ENCODE measurements around the gene SRMS.

Gene SRMS

GRCh38 chr20:63501818-63502670, 45.5 kb downstream of the SRMS start:
- DNase-seq (ENCODE audit: low read depth in 3 of 3), result no peak

- DNase-seq (ENCODE audit: low read depth in 3 of 3), result no peak
Measured at GRCh38 chr20:63500902-63501817, 46.4 kb downstream of the SRMS start.

GRCh38 chr20:63500151-63500901, 47.2 kb downstream of the SRMS start:
- no peak for DNase-seq (ENCODE audit: low read depth in 3 of 3)

GRCh38 chr20:63499338-63499969, 48.1 kb downstream of the SRMS start:
- DNase-seq (ENCODE audit: low read depth in 3 of 3), result no peak

GRCh38 chr20:63498960-63499337, 48.6 kb downstream of the SRMS start, which contains the start of gene EEF1A2:
Gene EEF1A2 (minus strand): TSS chr20:63499083. CDS start chr20:63497763, 1,320 bp downstream.
- no peak for DNase-seq (ENCODE audit: low read depth in 3 of 3)

GRCh38 chr20:63497946-63498935, 49.3 kb downstream of the SRMS start:
- no peak for DNase-seq (ENCODE audit: low read depth in 3 of 3)

- no peak for DNase-seq (ENCODE audit: low read depth in 3 of 3)
Measured at GRCh38 chr20:63497138-63497945, 50.2 kb downstream of the SRMS start.

GRCh38 chr20:63496596-63497120, 50.9 kb downstream of the SRMS start:
- DNase-seq (ENCODE audit: low read depth in 3 of 3), result no peak

GRCh38 chr20:63495741-63496595, 51.6 kb downstream of the SRMS start:
- DNase-seq (ENCODE audit: low read depth in 3 of 3), result peak; percentile 50 to 62 (median 60)

GRCh38 chr20:63495167-63495720, 52.3 kb downstream of the SRMS start:
- DNase-seq (ENCODE audit: low read depth in 3 of 3), result no peak

- DNase-seq (ENCODE audit: low read depth in 3 of 3), result no peak
Measured at GRCh38 chr20:63494420-63495166, 53.0 kb downstream of the SRMS start.

- no peak for DNase-seq (ENCODE audit: low read depth in 3 of 3)
Measured at GRCh38 chr20:63494084-63494419, 53.5 kb downstream of the SRMS start.

- no peak for DNase-seq (ENCODE audit: low read depth in 3 of 3)
Measured at GRCh38 chr20:63493563-63494020, 54.0 kb downstream of the SRMS start.

- DNase-seq (ENCODE audit: low read depth in 3 of 3), result no peak
Measured at GRCh38 chr20:63492982-63493381, 54.6 kb downstream of the SRMS start.

GRCh38 chr20:63492518-63492917, 55.0 kb downstream of the SRMS start:
- DNase-seq (ENCODE audit: low read depth in 3 of 3), result no peak

- no peak for DNase-seq (ENCODE audit: low read depth in 3 of 3)
Measured at GRCh38 chr20:63491635-63492230, 55.8 kb downstream of the SRMS start.

- DNase-seq (ENCODE audit: low read depth in 3 of 3), result no peak
Measured at GRCh38 chr20:63491078-63491477, 56.5 kb downstream of the SRMS start.

All from stimulated activated CD4-positive, alpha-beta T cell treated with anti-CD3 and anti-CD28 coated beads, TNF-alpha, amount 100 ng/mL, for 4 hours (primary cell).